Hematopoietic multipotent progenitor cell treated with erythropoietin and hydrocortisone succinate and interleukin-3 and kit ligand, for 17 days (in vitro differentiated cells): ENCODE measurements around the gene OR10Z1.

Experiments used
- DNase-seq: peaks from one replicate; pipeline ENCODE4 v3.0.0-alpha.2; 2015; ENCODE audit warnings: low spot score

OR10Z1 gene, protein sequence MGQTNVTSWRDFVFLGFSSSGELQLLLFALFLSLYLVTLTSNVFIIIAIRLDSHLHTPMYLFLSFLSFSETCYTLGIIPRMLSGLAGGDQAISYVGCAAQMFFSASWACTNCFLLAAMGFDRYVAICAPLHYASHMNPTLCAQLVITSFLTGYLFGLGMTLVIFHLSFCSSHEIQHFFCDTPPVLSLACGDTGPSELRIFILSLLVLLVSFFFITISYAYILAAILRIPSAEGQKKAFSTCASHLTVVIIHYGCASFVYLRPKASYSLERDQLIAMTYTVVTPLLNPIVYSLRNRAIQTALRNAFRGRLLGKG

DNA sequence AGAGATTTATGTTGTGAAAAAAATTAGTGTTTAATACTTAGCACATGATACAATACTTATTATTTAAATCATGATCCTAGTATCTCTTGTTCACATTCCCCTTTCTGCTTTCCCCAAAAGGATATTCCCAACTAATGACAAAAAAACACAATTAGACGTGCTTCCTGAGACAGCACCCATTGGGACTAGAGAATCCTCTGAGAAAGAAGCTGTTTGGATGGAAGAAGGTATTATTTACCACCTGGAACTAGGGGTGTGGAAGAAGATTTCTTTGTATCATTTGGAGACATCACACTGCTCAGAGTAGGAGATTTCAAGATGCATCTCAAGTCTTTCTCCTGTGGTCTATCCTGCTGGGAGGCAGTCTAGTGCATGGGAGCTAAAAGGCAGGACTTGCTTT, at the start of gene OR10Z1:
OR10Z1 (plus strand) TSS at position 301 of the 400 bp plus-strand sequence. CDS start 1,171 bp downstream, outside the sequence.
- DNase-seq: no peak

DNA sequence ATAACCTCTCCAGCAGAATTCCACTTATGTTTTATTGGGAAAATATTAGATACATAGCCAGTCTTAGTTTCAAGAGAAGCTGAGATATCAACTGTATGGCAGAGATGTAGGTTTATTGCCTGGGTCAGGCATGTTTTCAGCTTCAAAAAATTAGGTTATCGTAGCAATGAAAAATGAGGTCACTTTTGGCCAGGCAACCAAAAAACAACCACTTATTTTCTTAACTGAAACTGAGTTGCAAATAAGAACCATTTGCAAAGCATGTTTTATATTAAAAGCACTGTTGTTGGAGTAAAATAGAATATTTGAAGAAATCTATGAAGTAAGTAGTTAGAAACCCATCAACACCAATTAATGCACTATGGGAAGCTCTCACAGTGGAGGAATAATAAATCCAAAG, 45.4 kb upstream of the OR10Z1 start:
- no peak for DNase-seq

DNA sequence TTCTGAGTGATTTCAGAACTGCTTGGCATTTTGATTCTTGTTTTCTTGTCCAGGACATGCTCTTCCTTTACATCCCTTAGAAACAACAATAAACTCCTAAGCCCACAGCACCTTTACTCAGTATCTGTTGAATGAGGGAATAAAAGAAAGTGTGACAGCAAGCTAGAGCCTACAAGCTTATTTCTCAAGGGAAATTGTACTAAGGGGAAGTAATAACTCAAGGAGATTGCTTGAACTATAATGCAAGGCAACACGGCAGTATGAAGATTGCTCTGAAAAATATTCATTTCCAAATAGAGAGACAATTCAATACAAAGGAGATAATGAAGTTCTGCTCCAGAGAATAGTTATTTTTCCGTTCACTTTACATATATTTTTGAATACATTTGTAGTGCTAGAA, 41.2 kb upstream of the OR10Z1 start:
- DNase-seq: no peak

DNA sequence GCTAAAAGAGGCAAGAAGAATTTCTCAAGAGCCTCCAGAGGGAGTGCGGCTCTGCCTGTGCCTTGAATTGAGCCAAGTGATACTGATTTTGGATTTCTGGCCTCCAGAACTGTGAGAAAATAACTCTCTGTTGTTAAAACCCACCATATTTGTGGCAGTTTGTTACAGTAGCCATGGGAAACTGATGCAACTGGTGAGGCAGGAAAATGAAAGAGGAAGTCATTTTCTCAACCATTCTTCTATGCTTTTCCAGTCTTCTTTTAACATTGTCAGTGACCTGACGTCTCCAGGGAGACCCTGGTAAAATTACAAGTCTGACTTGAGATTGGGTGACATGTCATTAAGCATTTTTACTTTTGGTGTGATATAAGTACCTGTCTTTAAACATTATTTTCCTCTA, 40.5 kb upstream of the OR10Z1 start:
- no peak for DNase-seq

DNA sequence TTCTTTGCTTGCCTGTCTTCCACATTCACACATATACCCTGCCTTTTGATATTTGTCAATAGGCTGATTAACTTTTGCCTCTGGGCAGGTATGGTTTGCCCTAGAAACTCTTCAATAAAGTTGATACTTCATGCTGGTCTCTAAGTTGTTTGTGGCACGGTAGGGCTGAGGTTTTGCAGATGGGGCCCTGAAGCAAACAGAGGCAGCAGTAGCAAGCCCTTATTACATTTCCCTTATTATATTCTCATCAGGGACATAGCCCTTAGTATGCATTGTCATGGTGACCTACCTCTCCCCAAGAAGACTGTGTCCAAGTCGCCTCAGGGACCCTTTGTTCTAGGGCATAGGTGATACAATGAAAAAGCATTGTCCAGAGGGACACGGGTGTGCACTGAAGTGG, 34.6 kb upstream of the OR10Z1 start, which contains the start of gene OR6P1:
OR6P1 (minus strand) TSS at position 101 of the 400 bp plus-strand sequence. CDS start 6,976 bp downstream, outside the sequence.
- DNase-seq: no peak

DNA sequence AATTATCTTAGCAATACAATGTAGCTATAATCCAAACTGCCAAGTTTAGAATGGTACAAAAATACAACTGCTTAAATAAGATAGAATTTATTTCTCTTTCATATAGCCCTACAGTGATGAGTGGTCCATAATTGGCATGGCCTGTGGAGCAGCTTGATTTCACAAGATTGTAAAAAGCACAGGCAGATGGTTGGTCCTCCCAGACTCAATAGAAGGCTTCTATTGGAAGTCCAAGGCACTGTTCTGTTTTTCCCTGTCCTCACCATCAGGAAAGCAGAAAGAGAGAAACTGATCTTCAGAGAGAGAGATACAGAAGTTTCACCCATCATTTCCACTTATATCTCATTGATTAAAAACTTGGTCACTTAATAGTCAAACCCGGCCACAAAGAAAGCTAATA, 32.8 kb upstream of the OR10Z1 start:
- no peak for DNase-seq

DNA sequence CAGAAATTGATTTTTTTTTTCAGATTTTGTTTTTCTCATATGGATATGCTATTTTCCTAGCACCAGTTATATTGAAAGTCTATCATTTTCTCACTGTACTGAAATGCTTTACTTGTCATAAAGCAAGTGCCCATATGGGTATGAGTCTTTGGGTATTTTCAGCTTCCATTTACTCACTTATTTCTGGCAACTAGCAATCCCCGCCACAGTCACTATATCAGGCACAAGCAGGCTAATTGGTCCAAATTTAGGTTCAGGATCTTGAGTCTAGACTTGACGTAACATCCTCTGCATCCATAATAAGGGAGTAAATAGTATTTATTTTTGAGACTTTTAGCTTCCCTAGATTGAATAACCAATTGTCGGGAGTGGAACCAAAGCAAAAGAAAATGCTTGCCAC, 27.5 kb upstream of the OR10Z1 start:
- DNase-seq: no peak

DNA sequence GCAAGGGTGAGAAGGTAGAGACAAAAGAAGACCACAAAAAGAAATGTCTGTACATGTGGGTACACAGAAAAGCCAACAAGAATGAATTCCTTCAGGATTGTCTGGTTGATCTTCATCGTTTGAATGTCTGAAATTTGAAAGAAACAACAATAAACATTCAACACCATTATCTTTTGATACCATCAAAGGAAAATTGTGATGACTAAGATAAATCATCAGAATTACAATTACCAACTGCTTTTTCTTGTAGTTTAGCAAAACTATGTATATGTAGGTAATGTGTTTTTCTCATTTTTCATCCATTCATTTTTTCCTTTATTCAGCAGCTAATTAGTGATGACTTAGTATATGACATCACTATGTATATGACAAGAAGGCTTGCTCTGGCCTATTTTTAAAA, 25.3 kb upstream of the OR10Z1 start, which contains the start of gene OR10X1:
OR10X1 (minus strand) TSS at position 167 of the 400 bp plus-strand sequence; CDS start at position 167, 0 bp downstream.
- DNase-seq: no peak

DNA sequence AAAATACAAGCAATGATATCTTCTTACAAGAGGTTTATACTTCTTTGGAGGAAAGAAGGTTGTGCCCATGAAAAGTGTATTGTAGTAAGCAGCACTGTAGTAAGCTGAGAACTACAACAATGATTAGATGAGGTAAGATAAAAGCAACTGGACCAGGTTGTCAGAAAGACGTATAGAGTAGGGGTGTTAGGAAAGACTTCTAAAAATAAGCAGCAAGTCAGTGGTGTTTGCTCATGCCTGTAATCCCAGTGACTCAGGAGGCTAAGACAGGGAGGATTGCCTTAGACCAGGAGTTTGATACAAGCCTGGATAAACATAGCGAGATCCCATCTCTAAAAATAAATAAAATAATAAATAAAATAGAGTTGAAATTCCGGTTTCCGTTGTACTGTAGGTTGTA, 21.1 kb upstream of the OR10Z1 start:
- DNase-seq: no peak

DNA sequence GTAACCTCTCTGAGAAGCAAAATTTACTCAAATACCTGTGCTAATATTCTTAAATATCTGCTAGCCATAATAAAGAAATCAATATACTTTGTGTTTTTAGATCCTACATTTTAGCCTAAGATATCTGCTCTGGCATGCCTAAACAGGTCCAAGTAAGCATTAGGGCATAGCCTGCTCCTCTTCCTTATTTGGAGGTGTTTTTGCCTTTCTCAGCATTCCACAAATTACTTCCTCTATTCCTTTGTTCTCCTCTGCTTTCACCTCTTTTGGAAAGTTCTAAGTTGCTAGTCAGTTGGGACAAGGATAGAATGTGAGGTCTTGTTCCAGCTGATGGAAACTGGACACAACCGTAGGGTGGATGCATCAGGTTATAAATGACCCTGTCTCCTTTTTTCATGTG, 18.1 kb upstream of the OR10Z1 start:
- DNase-seq: no peak

DNA sequence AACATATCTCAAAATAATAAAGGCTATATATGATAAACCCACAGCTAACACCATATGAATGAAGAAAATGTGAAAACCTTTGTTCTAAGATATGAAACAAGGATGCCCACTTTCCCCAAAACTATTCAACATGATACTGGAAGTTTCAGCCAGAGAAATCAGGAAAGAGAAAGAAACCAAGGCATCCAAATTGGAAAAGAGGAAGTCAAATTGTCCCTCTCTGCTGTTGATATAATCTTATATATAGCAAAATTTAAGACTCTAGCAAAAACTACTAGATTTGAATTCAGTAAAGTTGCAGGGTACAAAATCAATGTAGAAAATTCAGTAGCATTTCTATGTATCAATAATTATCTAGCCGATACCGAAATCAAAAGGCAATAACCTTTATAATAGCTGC, 4.3 kb upstream of the OR10Z1 start:
- DNase-seq: no peak

DNA sequence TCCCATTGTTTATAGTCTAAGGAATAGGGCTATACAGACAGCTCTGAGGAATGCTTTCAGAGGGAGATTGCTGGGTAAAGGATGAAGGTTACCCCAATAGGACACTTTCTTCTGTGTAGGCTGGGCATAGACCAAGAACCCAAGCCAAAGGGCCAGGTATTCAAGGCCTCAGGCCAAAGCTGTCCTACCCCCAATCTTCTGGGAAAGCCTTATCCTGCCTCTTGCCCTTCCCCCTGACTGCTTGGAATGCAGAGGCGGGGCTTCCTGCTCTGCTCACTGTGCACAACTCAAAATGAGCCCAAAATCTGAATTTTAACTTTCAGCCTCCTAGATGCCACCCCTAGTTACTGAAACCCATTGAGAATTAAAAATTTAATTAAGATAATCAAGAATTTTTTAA, 2.2 kb downstream of the OR10Z1 start:
- no peak for DNase-seq

DNA sequence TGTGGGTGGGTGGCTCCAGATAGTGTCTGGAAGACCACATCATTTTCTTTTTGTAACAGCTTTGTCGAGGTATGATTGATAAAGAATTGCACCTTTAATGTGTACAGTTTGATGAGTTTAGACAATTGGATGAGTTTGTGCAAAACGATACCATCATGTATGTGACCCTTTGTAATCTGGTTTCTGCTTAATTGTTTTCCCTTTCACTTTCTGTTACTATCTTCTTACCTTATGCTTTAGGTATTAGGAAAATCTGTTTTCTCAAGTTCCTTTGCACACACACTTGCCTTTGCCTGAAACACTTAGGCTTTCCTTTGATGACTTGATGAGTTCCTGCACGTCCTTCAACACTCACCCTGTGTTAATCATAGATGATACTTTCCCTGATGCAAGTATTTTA, 6.8 kb downstream of the OR10Z1 start:
- DNase-seq: peak; percentile 5

DNA sequence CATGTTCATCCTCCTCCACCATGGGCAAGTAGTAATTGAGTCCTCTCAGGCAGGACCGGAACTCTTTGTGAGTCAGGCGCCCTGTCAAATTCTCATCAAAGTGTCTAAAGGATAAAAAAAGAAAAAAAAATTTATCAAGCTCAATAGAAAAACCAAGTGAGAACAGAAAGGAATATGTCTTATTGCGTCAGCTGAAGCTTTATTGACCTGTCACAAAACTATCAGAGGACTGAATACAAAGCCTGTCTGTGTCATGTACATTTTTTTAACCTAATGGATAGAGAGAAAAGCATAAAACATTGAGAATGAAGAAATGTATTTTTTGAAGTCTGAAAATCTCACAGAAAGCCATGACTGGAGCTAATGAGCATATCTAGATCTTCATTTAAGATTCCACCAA, 8.7 kb downstream of the OR10Z1 start:
- no peak for DNase-seq

DNA sequence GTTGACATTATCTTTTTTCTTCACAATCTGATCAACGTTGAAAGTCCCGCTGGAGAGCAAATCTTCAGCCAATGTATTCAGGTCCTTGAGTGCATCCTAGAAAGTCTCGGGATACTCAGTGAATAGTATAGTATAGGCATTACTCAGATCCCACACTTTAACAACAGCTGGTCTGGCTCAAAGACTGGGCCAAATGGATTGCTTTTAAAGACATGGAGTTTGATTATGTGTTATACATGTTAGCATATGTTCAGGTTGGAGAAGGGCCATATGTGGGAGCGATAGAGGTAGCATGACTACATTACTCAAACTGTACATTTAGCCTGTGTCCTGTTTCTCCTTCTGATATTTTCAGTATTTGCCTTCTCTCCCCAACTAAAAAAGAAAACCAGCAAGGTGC, 33.1 kb downstream of the OR10Z1 start:
- DNase-seq: no peak

DNA sequence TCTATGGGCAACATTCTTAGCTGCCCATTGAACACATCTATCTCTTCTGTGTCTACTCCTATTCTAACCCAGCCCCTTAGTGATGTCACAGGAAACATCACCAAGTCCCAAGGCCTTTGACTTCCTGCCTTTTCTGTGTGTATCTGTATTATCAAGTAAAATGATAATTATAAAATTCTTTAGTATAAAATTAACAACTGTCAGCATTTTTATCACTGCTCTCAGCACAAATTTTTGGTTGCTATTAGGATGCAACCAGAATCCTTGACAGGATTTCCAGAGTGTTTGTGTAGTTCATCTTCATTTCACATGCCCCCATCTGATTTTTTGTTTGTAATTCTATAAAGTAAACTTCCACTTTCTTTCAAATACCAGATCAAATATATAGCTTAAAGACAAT, 33.8 kb downstream of the OR10Z1 start:
- DNase-seq: no peak

DNA sequence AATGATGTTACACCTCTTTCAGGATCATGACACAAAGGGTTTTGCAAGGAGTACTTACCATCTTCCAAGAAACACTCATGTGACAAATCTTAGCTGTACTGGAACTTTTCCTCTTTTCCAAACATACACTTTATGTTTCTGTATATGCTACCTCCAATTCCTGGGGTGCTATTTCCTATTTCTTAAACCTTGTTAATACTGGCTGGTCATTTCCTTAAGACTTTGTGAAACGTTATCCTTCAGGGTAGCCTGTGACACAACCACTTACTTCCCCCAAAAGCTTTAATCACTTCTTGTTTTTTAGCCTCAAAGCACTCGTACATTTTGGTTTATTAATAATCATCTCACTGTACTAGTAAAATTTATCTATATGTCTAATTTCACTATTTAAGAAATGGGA, 39.4 kb downstream of the OR10Z1 start:
- DNase-seq: no peak

DNA sequence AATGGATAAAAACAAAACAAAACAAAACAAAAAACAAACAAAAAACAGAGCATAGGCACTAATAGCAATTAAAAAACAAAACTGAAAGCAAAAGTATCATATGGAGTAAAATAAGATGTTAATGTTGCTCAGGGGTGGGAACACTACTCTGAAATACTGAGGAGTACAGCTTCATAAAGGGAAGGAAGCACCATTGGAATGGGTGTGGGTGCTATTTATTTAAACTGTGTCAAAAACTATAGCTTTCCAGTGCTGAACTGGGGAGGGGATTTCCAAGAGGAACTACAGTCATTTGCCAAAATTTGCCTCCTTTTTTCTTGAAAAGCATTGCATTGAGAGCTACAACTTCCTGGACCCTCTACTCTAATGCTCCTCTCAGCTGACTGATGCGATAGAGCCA, 41.4 kb downstream of the OR10Z1 start:
- no peak for DNase-seq

DNA sequence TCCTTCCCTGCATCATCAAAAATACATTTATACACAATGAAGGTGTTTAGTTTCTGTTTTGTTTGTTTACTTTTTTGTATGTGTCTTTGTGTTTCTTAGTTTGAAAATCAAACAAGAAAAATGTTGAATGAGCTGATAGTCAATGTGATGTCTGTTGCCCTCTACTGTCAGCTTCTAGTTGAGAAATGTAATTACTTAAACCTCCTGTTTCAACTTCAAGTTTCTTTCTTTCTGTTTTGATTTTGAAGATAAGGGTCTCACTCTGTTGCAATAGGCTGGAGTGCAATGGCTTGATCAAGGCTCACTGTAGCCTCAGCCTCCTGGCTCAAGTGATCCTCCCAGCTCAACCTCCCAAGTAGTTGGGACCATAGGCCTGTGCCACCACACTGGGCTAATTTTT, 44.0 kb downstream of the OR10Z1 start:
- no peak for DNase-seq

DNA sequence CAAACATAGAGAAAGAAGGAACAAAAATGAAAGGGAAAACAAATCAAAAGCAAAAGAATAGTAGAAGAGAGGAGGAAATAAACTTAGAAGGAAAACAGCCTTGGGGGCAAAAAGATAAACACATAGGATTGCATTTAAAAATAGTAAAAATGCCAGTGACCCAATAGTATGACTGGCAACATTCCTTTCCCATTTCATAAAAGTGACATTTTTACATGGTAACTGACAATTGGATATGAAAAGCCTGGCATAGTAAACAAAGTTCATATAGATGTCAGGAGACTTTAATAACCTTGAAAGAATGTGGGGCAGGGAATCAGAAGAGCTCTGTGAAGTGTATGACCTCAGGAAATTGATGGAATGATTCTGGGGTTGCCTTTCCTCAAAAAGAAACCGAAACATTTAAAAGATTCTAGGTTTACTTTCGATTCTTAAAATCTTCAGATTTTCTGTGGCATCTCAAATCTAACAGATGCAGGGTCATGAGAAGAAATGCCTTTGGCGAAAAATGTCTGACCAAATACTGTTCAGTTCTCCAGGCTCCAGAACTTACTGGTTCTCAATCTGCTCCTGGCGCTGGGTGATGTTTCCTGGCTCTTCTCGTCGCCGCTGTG, 47.8 kb downstream of the OR10Z1 start:
- DNase-seq: no peak

DNA sequence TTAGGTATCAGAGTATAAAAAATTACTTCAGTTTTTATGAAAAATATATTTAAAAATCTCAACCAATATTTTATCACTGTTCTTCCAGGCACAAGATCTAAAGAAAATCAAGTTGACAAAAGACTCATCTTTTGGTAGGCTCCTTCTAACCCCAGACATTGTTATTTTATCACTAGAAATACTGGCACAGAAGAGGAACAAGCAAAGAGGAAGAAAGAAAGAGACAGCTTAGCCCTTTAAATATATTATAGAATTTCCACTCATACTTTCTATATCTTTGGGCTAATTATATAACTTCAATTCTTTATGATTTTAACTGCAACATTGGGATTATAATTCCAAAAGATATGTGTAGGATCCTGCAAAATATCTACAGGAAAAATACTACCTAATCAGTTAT, 49.0 kb downstream of the OR10Z1 start:
- DNase-seq: no peak

DNA sequence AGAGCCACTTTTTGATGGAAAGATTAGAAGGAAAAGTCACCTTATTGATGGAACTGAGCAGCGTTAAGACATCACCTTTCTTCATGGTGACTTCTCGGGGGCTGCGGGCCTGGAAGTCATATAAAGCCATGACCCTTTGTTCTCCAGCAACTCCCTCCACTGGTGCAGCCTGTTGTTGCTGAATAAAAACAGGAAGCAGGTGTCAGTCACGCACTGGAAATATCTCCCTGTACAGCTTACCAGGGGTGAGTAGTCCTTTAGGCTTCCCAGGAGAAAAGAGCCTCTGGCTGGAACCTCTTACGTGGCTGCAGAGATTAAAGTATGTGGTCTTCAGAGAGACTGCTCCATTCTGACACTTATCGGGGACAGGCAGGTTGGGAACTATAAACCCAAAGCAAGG, 49.5 kb downstream of the OR10Z1 start:
- no peak for DNase-seq
